GM12878 (cell line): ENCODE measurements around the gene CD164L2. TPM values are rescaled to one million over a fixed set of nuclear protein-coding genes. Genes with fewer than 3 reads are reported as not detected.

Source experiments
- ATAC-seq: fragments of 200-7000 bp; cut with Tn5 transposase; 3 replicates; pipeline ENCODE4 v1.9.1; 2020; ENCODE audit warnings: mild to moderate bottlenecking, moderate library complexity
- BruUV-seq: library from RNA; stranded (reverse); fragments of 400-500 nt; replicated peaks from 2 replicates; lab custom pipeline; 2021; lab: Mats Ljungman, UMichigan
- CTCF ChIA-PET: fragments of 300-600 bp; sonication (Branson Sonifier 250); formaldehyde crosslinking; extraction: SDS; loops from one replicate; lab custom pipeline; 2021; ENCODE audit warnings: inconsistent platforms; lab: Yijun Ruan, JAX
- POLR2A ChIA-PET: fragments of 350-600 bp; formaldehyde crosslinking; extraction: SDS; loops from one replicate; lab custom pipeline; 2021; ENCODE audit warnings: inconsistent platforms; lab: Charles Lee
- RAD21 ChIA-PET: fragments of 300-600 bp; sonication (Branson Sonifier 250); formaldehyde crosslinking; loops from one replicate; lab custom pipeline; 2023; ENCODE audit warnings: antibody characterized with exemption; ENCODE audit not compliant: unreplicated experiment; lab: Charles Lee
- SMC1A ChIA-PET: fragments of 300-600 bp; sonication (Branson Sonifier 250); formaldehyde crosslinking; loops from one replicate; lab custom pipeline; 2023; ENCODE audit not compliant: unreplicated experiment, uncharacterized antibody; lab: Charles Lee
- DNase-seq: peaks from one replicate; pipeline ENCODE4 v3.0.0-alpha.2; 2011; ENCODE audit warnings: low read depth, low spot score
- FAIRE-seq: peaks from 3 replicates; lab custom pipeline; 2011; peaks lifted over from hg19 to GRCh38; lab: Jason Lieb, UNC
- H2AFZ ChIP-seq: 2 replicates; pipeline ENCODE4 v1.6.0; 2011; ENCODE audit warnings: low read depth, low read length, control low read depth; ENCODE audit not compliant: control insufficient read depth
- H3K27ac ChIP-seq: 2 replicates; pipeline ENCODE4 v1.5.1; 2011; ENCODE audit warnings: control low read depth; ENCODE audit not compliant: control insufficient read depth, insufficient read depth
- H3K27me3 ChIP-seq, 2 experiments: replicated peaks in 1 of 2; 2 replicates each; pipeline versions ENCODE4 v1.6.0 to v1.6.1; 2011; ENCODE audit warnings: low read length in 1 of 2; ENCODE audit not compliant: control insufficient read depth in 2 of 2, insufficient read depth in 2 of 2
- H3K36me3 ChIP-seq, 2 experiments: 2 replicates each; pipeline ENCODE4 v1.5.1; 2011; ENCODE audit warnings: low read length in 1 of 2; ENCODE audit not compliant: control insufficient read depth in 2 of 2, insufficient read depth in 2 of 2
- H3K4me1 ChIP-seq: 2 replicates; pipeline ENCODE4 v1.6.1; 2011; ENCODE audit warnings: mild to moderate bottlenecking, low read length, moderate library complexity, mixed read lengths; ENCODE audit not compliant: control insufficient read depth, insufficient read depth
- H3K4me2 ChIP-seq: 2 replicates; pipeline ENCODE4 v1.6.0; 2011; ENCODE audit warnings: control low read depth; ENCODE audit not compliant: control insufficient read depth, insufficient read depth
- H3K4me3 ChIP-seq: fragments of 200-600 bp; sonication (generic); 2 replicates; pipeline ENCODE4 v1.5.1; 2016
- H3K79me2 ChIP-seq: 2 replicates; pipeline ENCODE4 v1.6.0; 2011; ENCODE audit warnings: low read length; ENCODE audit not compliant: control insufficient read depth, insufficient read depth
- H3K9ac ChIP-seq: 2 replicates; pipeline ENCODE4 v1.8.0; 2011; ENCODE audit warnings: low read length, control low read depth, mixed read lengths; ENCODE audit not compliant: control insufficient read depth, insufficient read depth
- H3K9me3 ChIP-seq: replicated peaks from 3 replicates; pipeline ENCODE4 v1.5.1; 2011; ENCODE audit warnings: mild to moderate bottlenecking, low read length; ENCODE audit not compliant: control insufficient read depth, insufficient read depth
- H4K20me1 ChIP-seq: 2 replicates; pipeline ENCODE4 v1.6.0; 2011; ENCODE audit not compliant: control insufficient read depth, insufficient read depth
- ESRRA ChIP-seq: IDR thresholded peaks from 2 replicates; pipeline ENCODE4 v1.6.1; 2012; ENCODE audit warnings: mild to moderate bottlenecking, low read length, improper control_type of control experiment
- FOXK2 ChIP-seq: fragments of 450-650 bp; IDR thresholded peaks from 2 replicates; pipeline ENCODE4 v1.6.1; 2017; ENCODE audit warnings: mild to moderate bottlenecking, moderate library complexity
- HDAC6 ChIP-seq: fragments of 200-600 bp; sonication (generic); IDR thresholded peaks from one replicate; pipeline ENCODE4 v1.8.0; 2017; ENCODE audit warnings: antibody characterized with exemption; ENCODE audit not compliant: unreplicated experiment
- KDM1A ChIP-seq: fragments of 200-600 bp; sonication (generic); IDR thresholded peaks from 2 replicates; pipeline ENCODE4 v1.6.1; 2016; ENCODE audit warnings: borderline replicate concordance
- MYB ChIP-seq: fragments of 150-350 bp; IDR thresholded peaks from 2 replicates; pipeline ENCODE4 v1.6.1; 2014; ENCODE audit warnings: mild to moderate bottlenecking, low read depth, low read length, borderline replicate concordance
- RAD51 ChIP-seq: fragments of 450-650 bp; IDR thresholded peaks from 2 replicates; pipeline ENCODE4 v1.6.1; 2016; ENCODE audit warnings: moderate library complexity, mild to moderate bottlenecking, inconsistent platforms
- SMAD5 ChIP-seq: IDR thresholded peaks from 2 replicates; pipeline ENCODE4 v1.6.1; 2016; ENCODE audit warnings: antibody characterized with exemption, low read depth
- ZBTB40 ChIP-seq: fragments of 450-650 bp; IDR thresholded peaks from 2 replicates; pipeline ENCODE4 v1.6.1; 2016; ENCODE audit warnings: mild to moderate bottlenecking, moderate library complexity, borderline replicate concordance
- ZNF622 ChIP-seq: fragments of 450-650 bp; IDR thresholded peaks from 2 replicates; pipeline ENCODE4 v1.6.1; 2017; ENCODE audit warnings: mild to moderate bottlenecking, inconsistent platforms
- ZZZ3 ChIP-seq: IDR thresholded peaks from 2 replicates; pipeline ENCODE4 v1.6.1; 2011; ENCODE audit warnings: low read depth; ENCODE audit not compliant: control insufficient read depth, insufficient read length
- WGBS: methylation state at CpG from one replicate; pipeline ENCODE4 v1.1.6; 2016; ENCODE audit warnings: low lambda C conversion rate; ENCODE audit not compliant: insufficient replicate concordance, insufficient coverage; ENCODE audit errors: missing lambda C conversion rate; 5-methylcytosine and 5-hydroxymethylcytosine counted together
- in situ Hi-C: fragments of 300-500 bp; cut with MboI; formaldehyde crosslinking; loops from 9 replicates; pipeline ENCODE4 v1.14.3; 2018; ENCODE audit warnings: mixed read lengths
- intact Hi-C: fragments of 100-400 bp; cut with micrococcal nuclease; formaldehyde crosslinking; loops from one replicate; pipeline ENCODE4 v1.14.2; 2022; ENCODE audit not compliant: unreplicated experiment
- polyA plus RNA-seq, 11 experiments: library from polyadenylated mRNA; depleted of rRNA in 4 of 11; unstranded in 6 of 11; stranded (reverse) in 5 of 11; fragments of >200 nt; fragmentation: Nextera tagmentation in 4 of 11; fragmentation: Illumina TruSeq in 1 of 11; extraction: Ambion mirVana in 4 of 11; extraction: Trizol in 1 of 11; gene quantifications; 1 replicate in 1 of 11; 2 replicates in 10 of 11; pipeline versions ENCODE4 v1.2.1 to v1.2.3, GENCODE V29; 2011 to 2016; ENCODE audit warnings: inconsistent platforms in 2 of 11, missing spikeins in 2 of 11, low read depth in 1 of 11
- total RNA-seq, 4 experiments: library from RNA; depleted of rRNA in 3 of 4; stranded (reverse); fragments of >200 nt in 3 of 4; fragmentation: Illumina TruSeq in 1 of 4; extraction: Trizol in 1 of 4; gene quantifications; 2 replicates each; pipeline versions ENCODE4 v1.2.1 to v1.2.3, GENCODE V29; 2013 to 2021

Gene CD164L2
- total and polyA plus RNA-seq, 10 of the 15 experiments (the other 5 are each of a cell fraction or from before 2014, with no cell fraction given) = not detected

GRCh38 chr1:27397749-27398148, 14.6 kb upstream of the CD164L2 start:
- H3K4me2 ChIP-seq = no peak overlapping the region
- DNase-seq = no peak
- BruUV-seq = no TSS peak
- no peaks in the 10 kb centered on the region for H3K9me3 ChIP-seq
- H3K27ac ChIP-seq = no peak overlapping the region
- no peak for TF ChIP-seq ZZZ3
- no peak for TF ChIP-seq MYB
- no peak for FAIRE-seq
- H4K20me1 ChIP-seq = no peaks in the 10 kb centered on the region
- no peak overlapping the region for H3K9ac ChIP-seq
- RAD21 ChIA-PET = interaction anchor here (0.9 to 4.9 kb wide), 5 partner anchors 98 to 210 kb away, joined by 3 to 103 read pairs (median 4); no protein-coding TSS in a partner anchor
- intact Hi-C loops (no loop called here), in situ Hi-C loops (loop anchor here (5.0 kb wide), 1 partner anchor 265 kb away; no protein-coding TSS in a partner anchor)
- H3K79me2 ChIP-seq = no peaks in the 10 kb centered on the region
- 56% methylated on average over 7 of the region's 7 CpGs for WGBS
- POLR2A ChIA-PET = interaction anchor here (1.2 kb wide), 1 partner anchor 207 kb away, joined by 9 read pairs; the partner anchor contains the start of gene AHDC1
- SMC1A ChIA-PET = interaction anchor here (0.6 to 5.6 kb wide), 8 partner anchors 10 to 801 kb away, joined by 3 to 54 read pairs (median 4); partner anchors contain the start of gene AHDC1
- H3K4me3 ChIP-seq = no peak overlapping the region
- CTCF ChIA-PET = interaction anchor here (0.6 to 13.5 kb wide), 19 partner anchors 10 to 353 kb away, joined by 3 to 265 read pairs (median 5); partner anchors contain the start of genes AHDC1 and MAP3K6
- no peaks in the 10 kb centered on the region for H3K36me3 ChIP-seq
- peaks cover 5% of the 10 kb centered on the region for H3K4me1 ChIP-seq
- no peak overlapping the region for H2AFZ ChIP-seq
- ATAC-seq = no peak
- no peaks in the 10 kb centered on the region for H3K27me3 ChIP-seq

- SMC1A ChIA-PET = interaction anchor here (0.6 to 5.6 kb wide), 9 partner anchors 10 to 801 kb away, joined by 3 to 54 read pairs (median 4); partner anchors contain the start of gene AHDC1
- Histone ChIP-seq H3K27me3 (no peaks in the 10 kb centered on the region), H3K9me3 (no peaks in the 10 kb centered on the region), H3K27ac (no peak overlapping the region), H3K4me1 (peaks cover 5% of the 10 kb centered on the region), H2AFZ (no peak overlapping the region), H3K79me2 (no peaks in the 10 kb centered on the region), H3K9ac (no peak overlapping the region), H3K36me3 (no peaks in the 10 kb centered on the region), H3K4me3 (no peak overlapping the region), H3K4me2 (no peak overlapping the region), H4K20me1 (no peaks in the 10 kb centered on the region)
- FAIRE-seq (no peak), ATAC-seq (no peak), DNase-seq (no peak)
- intact Hi-C loops (no loop called here), in situ Hi-C loops (loop anchor here (5.0 kb wide), 1 partner anchor 265 kb away; no protein-coding TSS in a partner anchor)
- no TSS peak for BruUV-seq
- TF ChIP-seq SMAD5 = no peak
- TF ChIP-seq ZBTB40 = no peak
- TF ChIP-seq HDAC6 = no peak
- no peak for TF ChIP-seq ESRRA
- TF ChIP-seq RAD51 = no peak
- TF ChIP-seq FOXK2 = no peak
- TF ChIP-seq KDM1A = no peak
- TF ChIP-seq ZNF622 = no peak
- CTCF ChIA-PET = interaction anchor here (1.0 to 13.5 kb wide), 18 partner anchors 10 to 352 kb away, joined by 3 to 265 read pairs (median 12); partner anchors contain the start of genes AHDC1 and MAP3K6
- 90% methylated on average over 3 of the region's 3 CpGs for WGBS
- RAD21 ChIA-PET = interaction anchor here (0.7 to 4.9 kb wide), 8 partner anchors 31 to 298 kb away, joined by 3 to 103 read pairs (median 4); partner anchors contain the start of gene MAP3K6
- POLR2A ChIA-PET = interaction anchor here (0.7 to 2.9 kb wide), 4 partner anchors 18 to 207 kb away, joined by 3 to 16 read pairs (median 6); partner anchors contain the start of genes AHDC1 and MAP3K6
Observed at GRCh38 chr1:27397110-27397509, 14.0 kb upstream of the CD164L2 start.
